Stimulated activated CD4-positive, alpha-beta T cell treated with anti-CD3 and anti-CD28 coated beads, Interleukin-12 subunit alpha, Interleukin-12 subunit beta, amount 100 ng/mL, for 4 hours (primary cell): ENCODE measurements around the gene ARHGAP33.
"Not testable (repeated sequence)": the region's sequence is repeated elsewhere in the genome, so short reads cannot be mapped to it uniquely, and the experiment has no call there.

Source experiments
- DNase-seq: peaks from one replicate; pipeline ENCODE4 v3.0.0-alpha.2; 2020

The ARHGAP33 gene

DNA sequence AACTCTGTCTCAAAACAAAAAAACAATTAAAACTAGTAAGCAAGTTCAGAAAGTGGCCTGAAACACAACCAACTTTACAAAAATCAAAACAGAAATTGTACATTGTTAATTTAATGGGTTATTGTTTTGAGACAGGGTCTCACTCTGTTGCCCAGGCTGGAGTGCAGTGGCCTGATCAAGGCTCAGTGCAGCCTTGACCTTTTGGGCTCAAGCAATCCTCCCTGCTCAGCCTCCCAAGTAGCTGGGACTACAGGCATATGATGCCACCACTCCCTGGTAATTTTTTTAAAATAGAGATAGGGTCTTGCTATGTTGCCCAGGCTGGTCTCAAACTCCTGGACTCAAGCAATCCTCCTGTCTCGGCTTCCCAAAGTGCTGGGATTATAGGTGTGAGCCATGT, 20.2 kb downstream of the ARHGAP33 start:
- not testable (repeated sequence) for DNase-seq

DNA sequence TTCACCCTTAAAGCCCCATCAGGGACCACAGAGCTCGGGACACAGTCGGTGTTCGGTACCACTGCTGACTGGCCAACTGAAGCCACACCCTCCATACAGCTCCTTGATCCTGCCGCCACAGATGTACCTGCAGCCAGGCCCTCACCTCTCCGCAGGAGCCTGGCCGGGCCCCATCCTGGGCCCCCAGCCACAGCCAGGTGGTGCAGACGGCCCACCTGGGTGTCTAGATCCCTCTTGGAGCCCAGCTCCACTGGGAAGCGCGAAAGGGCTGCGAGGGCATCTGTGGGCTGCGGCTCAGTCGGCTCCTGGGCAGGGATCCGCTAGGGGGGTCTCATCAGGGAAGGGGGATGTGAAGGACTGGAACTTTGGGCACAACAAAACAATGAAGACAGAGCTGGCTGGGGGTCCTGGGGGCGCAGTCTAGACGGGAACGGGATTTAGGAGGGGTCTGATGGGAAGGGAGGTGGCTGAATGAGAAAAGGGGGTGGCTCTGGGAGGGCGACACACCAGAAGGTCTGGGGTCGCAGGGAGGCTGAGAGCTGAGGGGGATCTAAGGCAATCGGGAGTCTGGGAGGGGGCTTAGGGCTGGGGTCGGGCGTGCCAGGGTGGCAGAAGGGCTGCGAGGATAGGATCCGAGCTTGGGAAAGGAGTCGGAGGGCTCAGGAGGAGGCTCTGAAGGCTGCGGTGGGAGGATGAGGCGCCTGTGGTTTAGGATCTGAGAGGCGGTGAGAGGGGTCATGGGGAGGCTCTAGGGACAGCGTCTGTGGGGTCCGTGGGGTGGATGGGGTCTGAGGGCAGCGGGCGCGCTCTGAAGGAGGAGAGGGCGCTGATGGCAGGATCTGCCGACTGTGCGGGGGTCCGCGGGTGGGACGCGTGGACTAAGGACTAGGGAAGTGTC, 21.5 kb downstream of the ARHGAP33 start:
- no peak for DNase-seq

DNA sequence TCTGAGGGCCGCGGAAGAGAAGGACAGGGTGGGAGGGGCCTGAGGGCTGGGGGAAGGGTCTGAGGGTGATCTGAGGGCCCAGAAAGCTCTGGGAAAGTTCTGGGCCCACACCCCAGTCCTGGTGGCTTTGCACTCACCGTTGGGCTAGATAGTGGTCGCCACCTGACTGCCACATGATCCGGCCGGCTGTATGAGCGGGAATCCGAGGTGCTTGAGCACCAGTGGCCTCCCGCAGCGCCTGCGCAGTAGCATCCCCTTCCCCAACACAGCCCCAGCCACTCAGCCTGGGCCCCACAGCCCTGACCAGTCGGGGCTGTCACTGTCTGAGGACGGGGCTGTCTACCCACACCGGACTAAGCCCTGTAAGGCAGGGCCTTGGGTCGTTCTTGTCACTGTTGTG, 22.3 kb downstream of the ARHGAP33 start:
- DNase-seq, result no peak

DNA sequence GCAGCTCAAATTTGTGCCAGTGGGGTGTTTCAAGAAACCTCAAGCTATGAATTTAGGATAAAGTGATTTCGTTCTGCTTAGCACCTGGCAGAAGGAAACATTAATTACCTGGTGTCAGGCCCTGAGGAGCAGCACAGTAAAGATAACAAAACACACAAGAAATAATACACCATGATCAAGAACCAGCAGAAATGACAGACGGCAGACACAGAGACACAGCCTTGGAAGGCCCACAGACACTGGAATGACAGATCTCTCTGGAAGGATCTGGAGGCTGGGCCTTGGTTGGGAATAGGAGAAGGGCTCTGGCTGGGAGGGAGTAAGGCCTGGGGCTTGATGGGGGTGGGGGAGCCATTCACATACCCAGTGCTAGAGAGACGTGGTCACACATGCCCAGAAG, 26.5 kb downstream of the ARHGAP33 start:
- no peak for DNase-seq

DNA sequence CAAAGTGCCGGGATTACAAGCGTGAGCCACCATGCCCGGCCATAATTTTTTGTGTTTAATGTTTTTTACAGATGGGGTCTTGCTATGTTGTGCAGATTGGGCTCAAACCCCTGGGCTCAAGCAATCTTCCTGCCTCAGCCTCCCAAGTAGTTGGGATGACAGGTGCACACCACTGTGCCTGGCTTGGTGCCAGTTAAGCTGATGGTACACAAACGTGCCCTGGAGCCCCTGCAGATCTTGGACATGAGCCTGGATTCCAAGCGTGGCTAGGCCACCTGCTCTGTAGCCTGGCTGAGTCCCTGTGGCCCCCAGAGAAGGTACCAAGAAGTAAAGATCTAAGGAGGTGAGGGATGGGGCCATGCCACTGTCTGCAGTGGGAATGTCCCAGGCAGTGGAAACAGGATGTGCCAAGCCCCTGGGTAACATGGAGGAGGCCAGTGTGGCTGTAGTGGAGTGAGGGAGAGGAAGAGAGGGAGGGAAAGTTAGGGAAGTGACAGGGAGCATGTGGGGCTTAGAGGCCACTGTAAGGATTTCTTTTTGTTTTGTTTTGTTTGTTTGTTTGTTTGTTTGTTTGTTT, 30.2 kb downstream of the ARHGAP33 start:
- no peak for DNase-seq

DNA sequence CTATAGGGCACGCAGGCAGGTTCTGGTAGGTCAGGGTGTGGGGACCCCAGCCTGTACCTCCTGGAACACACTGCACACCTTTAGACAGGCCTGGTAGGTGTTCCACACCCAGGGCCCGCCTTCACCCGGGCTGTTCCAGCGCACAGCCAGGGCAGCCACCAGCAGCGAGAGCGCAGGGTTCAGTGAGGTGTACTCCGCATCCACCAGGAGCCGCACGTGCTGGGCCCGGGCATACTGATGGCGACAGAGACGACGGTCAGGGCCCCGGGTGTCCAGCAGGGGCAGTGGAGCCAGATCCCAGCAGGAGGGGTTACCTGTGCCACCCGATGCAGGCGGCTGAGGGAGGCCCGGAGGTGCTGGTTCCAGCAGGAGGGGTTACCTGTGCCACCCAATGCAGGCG, 31.2 kb downstream of the ARHGAP33 start:
- DNase-seq, result no peak

DNA sequence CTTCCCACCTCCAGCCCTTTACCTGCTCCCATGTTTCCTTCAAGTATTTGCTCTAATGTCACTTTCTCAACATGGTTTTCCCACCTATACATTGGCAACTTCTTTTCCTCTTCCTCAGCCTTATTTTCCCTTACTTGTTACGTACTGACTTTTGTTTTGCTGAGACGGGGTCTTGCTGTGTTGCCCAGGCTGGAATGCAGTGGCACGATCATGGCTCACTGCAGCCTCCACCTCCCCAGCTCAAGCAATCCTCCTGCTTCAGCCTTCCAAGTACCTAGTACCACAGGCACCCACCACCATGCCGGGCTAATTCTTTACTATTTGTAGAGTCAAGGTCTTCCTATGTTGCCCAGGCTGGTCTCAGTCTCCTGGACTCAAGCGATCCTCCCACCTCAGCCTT, 32.3 kb downstream of the ARHGAP33 start:
- DNase-seq, result no peak

DNA sequence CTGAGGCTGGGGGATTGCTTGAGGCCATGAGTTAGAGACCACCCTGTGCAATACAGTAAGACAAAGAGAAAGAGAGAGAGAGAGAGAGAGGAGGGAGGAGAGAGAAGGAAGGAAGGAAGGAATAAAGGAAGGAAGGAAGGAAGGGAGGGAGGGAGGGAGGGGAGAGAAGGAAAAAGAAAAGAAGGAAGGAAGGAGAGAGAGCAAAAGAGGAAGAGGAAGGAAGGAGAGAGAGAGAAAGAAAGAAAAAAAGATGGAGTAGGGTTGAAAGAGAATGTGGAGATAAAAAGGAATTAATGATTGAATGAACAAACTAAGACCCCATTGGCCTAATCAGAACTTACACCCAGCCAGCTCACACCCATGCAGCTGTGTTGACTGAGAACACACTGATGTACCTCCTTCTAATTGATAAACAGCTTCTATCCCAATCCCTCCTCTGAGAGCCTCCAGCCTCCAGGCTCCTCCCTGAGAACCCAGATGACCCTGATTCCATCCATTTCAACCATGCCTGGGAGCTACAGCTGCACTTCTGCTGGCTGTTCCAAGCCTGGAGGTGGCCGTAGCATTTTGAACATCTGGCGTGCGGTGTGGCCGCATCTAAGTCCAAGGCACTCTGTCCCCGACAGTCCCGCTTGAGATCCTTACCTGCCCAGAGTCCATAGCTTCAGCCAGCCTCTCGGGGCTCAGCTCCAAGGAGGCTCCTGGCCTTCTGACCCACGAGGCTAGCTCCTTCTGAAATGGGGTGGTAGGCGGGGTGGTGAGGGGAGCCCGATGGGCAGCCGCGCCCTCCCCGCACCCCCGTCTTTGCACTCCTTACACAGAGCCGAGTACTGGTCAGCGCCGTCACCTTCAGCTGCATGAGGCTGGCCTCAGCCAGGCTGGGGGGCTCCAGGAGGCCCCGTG, 36.2 kb downstream of the ARHGAP33 start:
- DNase-seq, result no peak

DNA sequence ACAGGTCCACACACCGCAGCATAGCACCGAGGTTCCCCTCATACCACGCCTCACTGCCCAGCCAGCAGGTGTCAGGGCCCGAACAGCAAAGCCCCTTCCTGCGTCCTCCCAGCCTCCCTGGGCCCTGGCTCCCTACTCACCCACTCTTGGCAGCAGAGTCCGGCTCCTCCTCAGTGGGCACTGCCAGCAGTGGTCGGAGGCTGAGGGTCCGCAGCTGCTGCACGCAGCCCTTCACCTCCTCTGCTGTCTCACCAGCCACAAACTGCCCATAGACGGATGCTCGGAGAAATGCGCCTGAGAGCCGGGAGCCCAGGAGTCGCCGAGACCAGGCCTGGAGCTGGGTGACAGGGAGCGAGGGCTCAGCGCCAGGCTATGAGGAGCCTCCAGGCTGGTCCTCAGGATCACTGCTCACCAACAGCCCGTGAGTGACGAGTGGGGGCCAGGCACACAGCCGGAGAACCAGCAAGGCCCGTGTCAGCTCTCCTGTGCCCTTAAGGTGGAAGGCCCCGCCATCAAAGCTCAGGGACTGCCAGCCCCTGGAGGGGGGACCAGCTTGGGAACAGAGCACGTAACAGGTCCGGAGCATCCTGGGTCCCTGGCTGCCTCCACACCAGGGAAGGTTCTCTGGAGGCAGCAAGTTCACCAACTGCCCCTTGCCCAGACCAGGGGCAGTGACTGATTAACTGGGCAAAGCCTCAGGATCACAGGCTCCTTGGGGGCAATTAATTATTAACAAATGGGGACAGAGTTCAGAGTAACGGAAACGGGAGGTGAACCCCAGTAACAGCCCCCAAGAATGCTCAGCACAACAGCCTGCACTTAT, 37.1 kb downstream of the ARHGAP33 start, which contains the start of gene PRODH2:
PRODH2 (minus strand) TSS at position 626 of the 823 bp plus-strand sequence; CDS start at position 586, 40 bp downstream.
- no peak for DNase-seq

DNA sequence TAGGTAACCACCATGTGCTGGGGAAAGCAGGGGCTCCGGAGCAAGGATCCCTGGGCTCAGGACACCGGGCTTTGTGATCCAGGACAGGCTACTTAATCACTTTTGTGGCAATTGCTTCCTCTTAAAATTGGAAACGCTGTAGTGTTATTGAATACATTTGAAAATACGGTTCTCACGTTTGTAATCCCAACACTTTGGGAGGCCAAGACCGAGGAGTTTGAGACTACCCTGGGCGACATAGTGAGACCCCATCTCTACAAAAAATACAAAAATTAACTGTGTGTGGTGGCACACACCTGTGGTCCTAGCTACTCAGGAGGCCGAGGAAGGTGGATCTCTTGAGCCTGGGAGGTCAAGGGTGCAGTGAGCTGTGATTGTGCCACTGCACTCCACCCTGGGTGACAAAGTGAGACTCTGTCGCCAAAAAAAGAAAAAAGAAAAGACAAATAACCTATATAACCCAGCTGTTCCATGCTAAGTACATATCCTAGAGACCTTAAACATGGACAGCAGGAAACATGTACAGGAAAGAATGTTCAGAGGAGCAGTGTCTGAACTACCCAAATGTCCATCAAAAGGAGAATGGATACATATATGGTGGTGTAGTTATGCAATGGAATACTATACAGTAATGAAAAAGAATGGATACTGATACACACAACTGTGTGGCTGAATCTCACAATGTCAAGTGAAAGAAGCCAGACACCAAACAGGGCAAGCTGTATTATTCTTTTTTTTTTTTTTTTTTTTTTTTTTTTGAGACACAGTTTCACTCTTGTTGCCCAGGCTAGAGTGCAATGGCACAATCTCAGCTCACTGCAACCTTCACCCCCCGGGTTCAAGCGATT, 37.9 kb downstream of the ARHGAP33 start:
- no peak for DNase-seq

DNA sequence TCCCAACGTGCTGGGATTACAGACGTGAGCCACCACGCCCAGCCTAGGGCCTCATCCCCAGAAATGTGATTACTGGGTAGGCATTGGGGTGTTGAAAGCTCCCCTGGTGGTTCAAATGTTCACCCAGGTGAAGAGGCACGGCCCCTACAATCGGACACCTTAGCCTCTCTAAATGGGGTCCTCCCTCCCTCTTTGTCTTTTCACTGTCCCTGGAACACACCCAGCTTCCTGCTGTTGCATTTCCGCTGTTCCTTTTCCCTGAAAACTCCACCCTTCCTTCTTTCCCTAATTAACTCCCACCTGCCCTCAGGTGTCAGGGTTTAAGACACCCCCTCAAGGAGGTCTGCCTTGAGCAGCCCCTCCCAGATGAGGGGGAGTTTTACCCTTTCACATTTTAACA, 40.9 kb downstream of the ARHGAP33 start:
- no peak for DNase-seq

DNA sequence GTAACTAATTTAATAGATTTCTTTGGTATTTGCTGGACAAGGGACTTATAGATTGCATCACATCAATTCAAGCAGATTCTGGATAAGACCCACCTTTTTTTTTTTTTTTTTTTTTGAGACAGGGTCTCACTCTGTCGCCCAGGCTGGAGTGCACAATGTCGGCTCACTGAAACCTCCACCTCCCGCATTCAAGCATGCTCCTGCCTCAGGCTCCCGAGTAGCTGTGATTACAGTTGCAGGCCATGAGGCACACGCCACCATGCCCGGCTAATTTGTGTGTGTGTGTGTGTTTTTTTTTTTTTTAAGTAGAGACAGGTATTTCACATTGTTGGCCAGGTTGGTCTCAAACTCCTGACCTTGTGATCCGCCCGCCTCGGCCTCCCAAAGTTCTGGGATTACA, 41.5 kb downstream of the ARHGAP33 start:
- no peak for DNase-seq

DNA sequence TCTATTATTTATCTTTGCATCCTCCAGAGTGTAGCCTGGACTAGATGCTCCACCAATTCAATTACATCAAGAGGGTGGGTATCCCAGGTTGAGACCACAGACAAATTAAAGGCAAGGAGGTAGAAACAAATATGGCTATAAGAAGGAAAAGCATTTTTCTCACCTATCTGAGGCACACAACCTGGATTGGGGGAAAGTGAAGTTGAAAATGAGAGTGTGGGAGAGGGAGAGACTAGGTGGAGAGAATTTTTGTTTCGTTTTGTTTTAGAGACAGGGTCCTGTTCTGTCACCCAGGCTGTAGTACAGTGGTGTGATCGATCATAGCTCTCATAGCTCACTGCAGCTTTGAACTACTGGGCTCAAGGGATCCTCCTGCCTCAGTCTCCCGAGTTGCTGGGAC, 43.1 kb downstream of the ARHGAP33 start:
- no peak for DNase-seq

DNA sequence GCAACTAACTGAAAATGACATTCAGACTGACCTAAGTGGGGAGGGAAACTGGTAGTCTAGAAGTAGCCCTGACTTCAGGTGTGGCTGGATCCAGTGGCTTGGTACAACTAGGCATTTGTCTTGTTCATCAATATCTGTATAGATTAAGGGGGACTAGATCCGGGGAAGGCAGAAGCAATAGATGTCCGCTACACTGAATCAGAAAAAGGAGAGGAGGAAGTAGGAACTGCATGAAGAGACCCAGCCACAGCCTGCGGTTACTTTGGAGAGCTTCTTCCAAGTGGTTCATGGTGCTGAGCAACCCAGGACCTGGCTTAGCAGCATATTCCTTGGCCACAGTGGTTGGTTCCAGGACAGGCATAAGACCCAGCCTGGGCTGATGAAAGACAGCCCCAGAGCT, 47.2 kb downstream of the ARHGAP33 start:
- no peak for DNase-seq

DNA sequence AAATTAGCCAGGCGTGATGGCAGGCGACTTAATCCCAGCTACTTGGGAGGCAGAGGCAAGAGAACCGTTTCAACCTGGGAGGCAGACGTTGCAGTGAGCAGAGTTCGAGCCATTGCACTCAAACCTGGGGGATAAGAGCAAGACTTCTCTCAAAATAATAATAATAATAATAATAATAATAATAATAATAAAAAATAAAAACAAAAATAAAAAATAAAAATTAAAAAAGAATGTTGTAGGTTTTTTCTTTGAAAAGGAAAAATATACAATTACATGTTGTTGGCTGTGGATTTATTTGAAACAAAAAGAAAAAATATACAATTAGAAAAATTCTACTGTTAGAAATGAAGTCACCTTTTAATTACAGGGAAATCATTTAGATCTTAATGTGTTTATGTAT, 48.8 kb downstream of the ARHGAP33 start:
- DNase-seq, result no peak

DNA sequence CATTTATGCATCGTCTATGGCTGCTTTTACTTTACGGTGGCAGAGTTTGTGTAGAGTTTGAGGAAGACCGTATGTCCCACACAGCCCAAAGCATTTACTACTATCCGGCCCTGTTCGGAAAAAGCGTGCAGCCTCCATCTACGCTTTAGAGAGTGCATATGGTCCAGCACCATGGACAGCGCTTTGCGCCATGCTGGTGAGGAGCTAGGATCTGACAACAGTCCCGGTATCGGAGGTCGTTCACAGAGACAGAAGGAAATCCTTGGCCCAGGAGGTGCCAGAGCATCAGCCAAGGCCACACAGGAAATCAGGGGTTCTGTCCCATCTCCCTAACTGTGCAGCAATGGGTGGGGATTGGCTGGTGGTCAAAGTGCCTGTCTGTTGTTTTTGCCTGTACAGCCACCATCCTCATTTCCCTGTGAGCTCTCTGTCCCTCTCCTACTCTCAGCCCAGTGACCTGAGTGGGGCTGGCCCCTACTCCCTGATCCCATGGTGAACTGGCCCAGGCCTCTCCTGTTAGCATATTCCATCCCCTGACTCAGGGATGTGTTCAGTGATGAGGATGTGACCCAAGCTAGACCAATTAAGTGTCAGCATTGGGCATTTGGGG, 53.4 kb downstream of the ARHGAP33 start:
- peak; percentile 36 for DNase-seq

DNA sequence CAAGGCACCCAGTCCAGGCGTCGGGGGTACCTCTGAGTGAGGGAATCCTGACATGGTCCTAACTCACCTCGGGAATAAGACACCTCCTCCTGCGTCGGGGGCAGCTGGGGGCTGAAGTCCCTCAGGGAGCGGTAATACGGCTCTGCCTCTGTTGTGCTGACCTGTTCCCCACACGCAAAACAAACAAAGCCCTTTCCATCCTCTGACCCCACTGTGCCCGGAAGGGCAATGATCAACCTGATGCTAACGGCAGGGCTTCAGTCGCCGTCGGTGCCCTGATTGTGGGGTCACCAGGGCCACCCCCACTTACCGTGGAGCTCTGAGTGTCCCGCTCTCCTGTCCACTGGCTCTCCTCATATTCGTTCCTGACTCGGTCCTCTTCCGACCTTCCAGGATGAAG, 55.6 kb downstream of the ARHGAP33 start:
- DNase-seq, result no peak

DNA sequence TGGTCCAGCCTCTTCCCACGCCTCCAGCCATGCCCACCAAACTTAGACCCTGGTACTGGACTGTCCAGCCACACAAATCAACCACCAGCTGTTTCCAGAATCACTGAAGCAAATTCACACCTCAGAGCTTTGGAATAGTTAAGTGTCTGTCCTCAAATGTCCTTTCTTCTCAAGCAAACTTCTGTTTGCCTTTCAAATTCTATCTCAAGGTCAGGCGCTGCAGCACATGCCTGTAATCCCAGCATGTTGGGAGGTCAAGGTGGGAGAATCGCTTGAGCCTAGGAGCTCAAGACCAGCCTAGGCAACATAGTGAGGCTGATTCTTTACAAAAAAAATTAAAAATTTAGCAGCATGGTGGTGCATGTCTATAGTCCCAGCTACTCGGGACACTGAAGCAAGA, 56.7 kb downstream of the ARHGAP33 start:
- DNase-seq, result no peak

DNA sequence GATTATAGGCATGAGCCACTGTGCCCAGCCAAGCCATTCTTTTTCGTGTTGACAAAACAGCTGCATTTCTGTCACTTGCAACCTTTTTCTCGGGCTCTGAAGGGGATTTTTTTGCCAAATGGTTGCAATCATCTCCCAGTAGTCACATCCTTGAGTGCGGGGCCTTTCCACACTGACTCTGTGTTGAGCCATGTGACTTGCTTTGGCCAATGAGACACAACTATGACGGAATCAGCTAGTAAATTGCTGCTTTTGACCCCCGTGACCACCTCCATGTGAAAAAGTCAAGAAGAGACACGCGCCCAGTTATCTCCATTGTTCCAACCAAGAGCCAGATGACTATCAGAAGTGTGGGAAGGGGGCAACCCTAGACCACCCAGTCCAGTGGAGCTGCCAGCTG, 58.6 kb downstream of the ARHGAP33 start:
- DNase-seq, result no peak

DNA sequence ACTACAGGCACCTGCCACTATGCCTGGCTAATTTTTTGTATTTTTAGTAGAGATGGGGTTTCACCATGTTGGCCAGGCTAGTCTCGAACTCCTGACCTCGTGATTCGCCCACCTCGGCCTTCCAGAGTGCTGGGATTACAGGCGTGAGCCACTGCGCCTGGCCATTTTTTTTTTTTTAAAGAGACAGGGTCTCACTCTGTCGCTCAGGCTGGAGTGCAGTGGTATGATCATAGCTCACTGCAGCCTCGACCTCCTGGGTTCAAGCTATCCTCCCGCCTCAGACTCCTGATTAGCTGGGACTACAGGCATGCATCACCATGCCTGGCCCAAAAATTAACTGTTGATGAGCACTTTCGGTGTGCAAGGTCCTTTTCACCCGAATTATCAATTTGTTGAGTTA, 60.7 kb downstream of the ARHGAP33 start:
- not testable (repeated sequence) for DNase-seq
